GM13976 (cell line): ENCODE data around the gene RANBP9.

Experiments used
- DNase-seq: peaks from one replicate; pipeline ENCODE4 v3.0.0; 2012; ENCODE audit warnings: low spot score
- in situ Hi-C: fragments of 300-500 bp; cut with MboI; formaldehyde crosslinking; loops from one replicate; pipeline ENCODE4 v1.12.0; 2022; ENCODE audit warnings: low sequenced_read_pairs, mixed read lengths, inconsistent platforms; ENCODE audit not compliant: unreplicated experiment
- TF ChIP-seq, protein P1 (sequence below): IDR thresholded peaks from 2 replicates; pipeline ENCODE4 v1.5.1; 2012; ENCODE audit warnings: borderline replicate concordance, mild to moderate bottlenecking; ENCODE audit not compliant: insufficient read depth; ENCODE audit errors: extremely low read depth, missing control alignments, control extremely low read depth

The RANBP9 gene

DNA sequence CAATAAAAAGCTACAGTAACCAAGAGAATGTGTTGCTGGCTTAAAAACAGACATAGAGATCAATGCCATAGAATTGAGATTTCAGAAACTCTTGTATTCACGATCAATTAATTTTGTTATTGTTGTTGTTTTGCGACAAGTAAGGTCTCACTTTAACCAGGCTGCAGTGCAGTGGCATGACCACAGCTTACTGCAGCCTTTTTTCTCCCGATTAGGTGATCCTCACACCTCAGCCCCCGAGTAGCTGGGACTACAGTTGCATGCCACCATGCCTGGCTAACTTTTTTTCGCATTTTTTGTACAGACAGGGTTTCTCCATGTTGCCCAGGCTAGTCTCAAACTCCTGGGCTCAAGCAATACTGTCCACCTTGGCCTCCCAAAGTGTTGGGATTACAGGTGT, 42.2 kb downstream of the RANBP9 start:
- in situ Hi-C loops, result no loop called here
- TF ChIP-seq, protein P1, sequence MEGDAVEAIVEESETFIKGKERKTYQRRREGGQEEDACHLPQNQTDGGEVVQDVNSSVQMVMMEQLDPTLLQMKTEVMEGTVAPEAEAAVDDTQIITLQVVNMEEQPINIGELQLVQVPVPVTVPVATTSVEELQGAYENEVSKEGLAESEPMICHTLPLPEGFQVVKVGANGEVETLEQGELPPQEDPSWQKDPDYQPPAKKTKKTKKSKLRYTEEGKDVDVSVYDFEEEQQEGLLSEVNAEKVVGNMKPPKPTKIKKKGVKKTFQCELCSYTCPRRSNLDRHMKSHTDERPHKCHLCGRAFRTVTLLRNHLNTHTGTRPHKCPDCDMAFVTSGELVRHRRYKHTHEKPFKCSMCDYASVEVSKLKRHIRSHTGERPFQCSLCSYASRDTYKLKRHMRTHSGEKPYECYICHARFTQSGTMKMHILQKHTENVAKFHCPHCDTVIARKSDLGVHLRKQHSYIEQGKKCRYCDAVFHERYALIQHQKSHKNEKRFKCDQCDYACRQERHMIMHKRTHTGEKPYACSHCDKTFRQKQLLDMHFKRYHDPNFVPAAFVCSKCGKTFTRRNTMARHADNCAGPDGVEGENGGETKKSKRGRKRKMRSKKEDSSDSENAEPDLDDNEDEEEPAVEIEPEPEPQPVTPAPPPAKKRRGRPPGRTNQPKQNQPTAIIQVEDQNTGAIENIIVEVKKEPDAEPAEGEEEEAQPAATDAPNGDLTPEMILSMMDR, result no peak
- DNase-seq, result no peak

DNA sequence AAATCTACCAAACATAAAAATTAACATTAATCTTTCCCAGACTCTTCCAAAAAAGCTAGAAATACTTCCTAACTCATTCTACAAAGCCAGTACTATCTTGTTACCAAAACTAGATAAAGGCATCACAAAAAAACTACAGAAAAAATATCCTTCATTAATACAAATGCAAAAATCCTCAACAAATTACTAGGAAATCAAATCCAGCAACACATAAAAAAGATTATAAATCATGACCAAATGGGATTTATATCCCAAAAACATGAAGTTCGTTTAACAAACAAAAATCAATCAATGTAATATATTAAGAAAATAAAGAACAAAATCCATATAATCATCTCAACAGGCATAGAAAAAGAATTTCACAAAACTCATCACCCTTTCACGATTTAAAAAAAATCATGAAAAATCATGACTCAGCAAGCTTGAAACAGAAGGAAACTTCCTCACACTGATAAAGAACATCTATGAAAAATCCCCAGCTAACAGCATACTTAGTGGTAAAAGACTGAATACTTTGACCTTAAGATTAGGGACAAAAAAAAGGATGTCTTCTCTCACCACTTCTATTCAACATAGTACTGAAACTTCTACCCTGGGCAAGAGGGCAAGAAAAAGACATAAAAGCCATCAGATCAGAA, 43.2 kb downstream of the RANBP9 start:
- in situ Hi-C loops, result no loop called here
- DNase-seq, result no peak
- TF ChIP-seq, protein P1, result no peak

DNA sequence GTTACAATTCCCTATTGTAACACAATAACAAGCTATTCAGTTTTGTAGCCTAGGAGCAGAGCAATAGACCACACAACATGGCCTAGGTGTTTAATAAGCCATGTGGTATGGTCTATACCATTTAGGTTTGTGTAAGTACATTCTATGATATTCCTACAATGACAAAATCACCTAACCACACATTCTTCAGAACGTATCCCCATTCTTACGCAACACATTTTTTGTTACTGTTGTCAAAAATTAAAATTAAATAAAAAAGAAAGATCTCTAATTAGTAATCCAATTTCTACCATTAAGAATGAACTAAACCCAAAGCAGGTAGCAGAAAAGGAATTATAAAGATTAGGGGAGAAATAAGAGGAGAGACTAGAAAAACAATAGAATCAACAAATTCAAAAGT, 44.0 kb downstream of the RANBP9 start:
- in situ Hi-C loops, result no loop called here
- TF ChIP-seq, protein P1, result no peak
- no peak for DNase-seq

DNA sequence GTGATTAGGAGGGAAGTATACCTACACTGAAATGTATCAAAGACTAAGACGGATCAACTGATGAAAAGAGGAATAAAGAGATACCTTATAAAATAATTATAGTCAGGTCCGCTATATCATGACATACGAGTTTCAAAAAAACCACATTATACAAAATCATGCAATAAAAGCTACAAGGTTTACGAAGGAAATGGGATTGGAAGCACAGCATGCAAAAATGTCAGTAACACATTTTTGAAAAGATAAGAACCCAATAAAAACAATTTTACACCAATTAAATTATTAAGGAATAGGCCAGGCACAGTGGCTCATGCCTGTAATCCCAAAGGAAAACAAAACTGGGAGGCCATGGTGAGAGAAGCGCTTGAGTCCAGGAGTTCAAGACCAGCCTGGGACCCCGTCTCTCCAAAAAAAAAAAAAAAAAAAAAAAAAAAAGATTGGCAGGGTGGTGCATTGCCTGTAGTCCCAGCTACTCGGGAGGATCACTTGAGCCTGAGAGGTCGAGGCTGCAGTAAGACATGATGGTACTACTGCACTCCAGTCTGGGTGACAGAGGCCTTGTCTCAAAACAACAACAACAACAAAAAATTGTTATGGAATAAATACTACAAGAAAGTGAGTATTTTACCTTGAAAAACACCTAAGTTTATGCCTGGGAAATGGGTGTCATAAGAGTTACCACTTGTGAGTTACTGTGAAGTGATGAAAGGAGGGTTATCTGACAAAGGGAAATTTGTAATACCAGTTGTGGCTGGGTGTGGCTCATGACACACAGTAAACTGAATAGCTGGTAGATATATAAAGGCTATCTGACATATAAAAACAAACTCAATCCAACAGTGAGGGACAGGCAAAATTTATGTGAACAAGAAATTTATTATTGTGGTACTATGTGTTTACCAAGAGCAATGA, 45.2 kb downstream of the RANBP9 start:
- DNase-seq, result no peak
- in situ Hi-C loops, result no loop called here
- TF ChIP-seq, protein P1, result no peak

DNA sequence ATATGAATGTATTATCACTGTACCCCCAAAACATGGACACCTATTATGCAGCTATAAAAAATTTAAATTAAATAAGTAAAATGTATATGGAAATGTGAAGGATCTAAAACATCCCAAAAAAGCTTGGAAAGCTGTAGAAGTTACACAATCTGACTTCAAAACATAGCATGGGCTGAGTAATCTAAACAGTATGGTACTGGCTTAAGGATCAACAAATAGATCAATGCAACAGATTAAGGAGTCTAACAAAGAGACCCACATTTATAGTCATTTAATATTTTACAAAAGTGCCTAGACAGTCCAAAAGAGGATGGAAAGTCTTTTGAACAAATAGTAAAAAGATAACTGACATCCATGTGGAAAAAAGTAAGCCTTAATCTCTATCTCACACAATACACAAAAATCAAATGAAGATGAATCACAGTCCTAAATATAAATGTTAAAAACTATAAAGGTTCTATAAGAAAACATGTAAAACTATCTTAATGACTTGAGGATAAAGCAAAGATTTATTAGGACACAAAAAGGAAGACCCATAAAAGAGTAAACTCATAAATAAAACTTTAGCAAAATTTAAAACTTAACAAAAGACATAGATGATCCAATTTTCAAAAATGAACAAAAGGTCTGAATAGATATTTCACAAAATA, 46.8 kb downstream of the RANBP9 start:
- DNase-seq, result no peak
- TF ChIP-seq, protein P1, result no peak
- in situ Hi-C loops, result no loop called here

DNA sequence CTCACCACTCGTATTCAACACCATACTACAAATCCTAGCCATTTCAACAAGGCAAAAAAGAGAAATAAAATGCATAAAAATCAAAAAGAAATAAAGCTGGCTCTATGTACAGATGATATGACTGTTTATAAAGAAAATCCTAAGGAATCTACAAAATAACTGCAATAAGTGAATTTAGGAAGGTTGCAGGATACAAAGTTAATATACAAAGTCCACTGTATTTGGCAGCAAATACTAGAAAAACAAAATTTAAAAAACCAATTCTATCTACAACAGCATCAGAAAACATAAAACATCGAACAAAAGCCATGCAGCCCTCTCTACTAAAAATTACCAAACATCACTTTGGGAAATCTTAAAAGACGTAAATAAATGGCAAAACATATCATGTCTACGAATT, 47.6 kb downstream of the RANBP9 start:
- TF ChIP-seq, protein P1, result no peak
- in situ Hi-C loops, result no loop called here
- DNase-seq, result no peak
